OCI-LY3 (cell line): ENCODE results near the gene RPLP2.
A peak's percentile ranks its signal among the peaks of the same experiment; 100 is the strongest.

Experiments
- H2AFZ ChIP-seq: fragments of 200-600, 300-600 bp; shearing (Covaris generic); 2 replicates; pipeline ENCODE4 v1.6.0; 2014; ENCODE audit warnings: antibody characterized with exemption, low read depth, low read length
- H3K27ac ChIP-seq: fragments of 200-600, 300-600 bp; sonication (generic); 2 replicates; pipeline ENCODE4 v1.5.1; 2014; ENCODE audit warnings: mild to moderate bottlenecking, low read length, moderate library complexity, mixed read lengths
- H3K27me3 ChIP-seq: fragments of 200-600, 300-600 bp; sonication (generic); 2 replicates; pipeline ENCODE4 v1.6.1; 2014; ENCODE audit warnings: low read depth, low read length, mixed read lengths
- H3K36me3 ChIP-seq: fragments of 200-600, 300-600 bp; sonication (generic); replicated peaks from 2 replicates; pipeline ENCODE3; 2014; ENCODE audit warnings: low read depth, low read length, mixed read lengths
- H3K4me1 ChIP-seq: fragments of 300-600, 200-600 bp; sonication (generic); 2 replicates; pipeline ENCODE4 v1.6.1; 2014; ENCODE audit warnings: low read length, mixed read lengths
- H3K4me2 ChIP-seq: fragments of 200-600, 300-600 bp; sonication (generic); 2 replicates; pipeline ENCODE4 v1.6.1; 2014; ENCODE audit warnings: low read length, mixed read lengths
- H3K4me3 ChIP-seq: fragments of 300-600, 200-600 bp; sonication (generic); 2 replicates; pipeline ENCODE4 v1.5.1; 2014; ENCODE audit warnings: antibody characterized with exemption, mild to moderate bottlenecking, low read length, moderate library complexity
- H3K79me2 ChIP-seq: fragments of 300-600, 200-600 bp; shearing (Covaris generic); 2 replicates; pipeline ENCODE4 v1.6.1; 2014; ENCODE audit warnings: mild to moderate bottlenecking, low read length, mixed read lengths
- H3K9ac ChIP-seq: fragments of 300-600, 200-600 bp; shearing (Covaris generic); 2 replicates; pipeline ENCODE4 v1.6.0; 2014; ENCODE audit warnings: mild to moderate bottlenecking, low read length, moderate library complexity
- H3K9me3 ChIP-seq: fragments of 200-600, 300-600 bp; shearing (Covaris generic); 2 replicates; pipeline ENCODE4 v1.6.1; 2014; ENCODE audit warnings: low read length, mixed read lengths; ENCODE audit not compliant: insufficient read depth
- H4K20me1 ChIP-seq: fragments of 200-600, 300-600 bp; sonication (generic); 2 replicates; pipeline ENCODE4 v1.6.1; 2016; ENCODE audit warnings: low read length, mixed read lengths; ENCODE audit not compliant: insufficient read depth
- CTCF ChIP-seq: fragments of 200-600, 300-600 bp; sonication (generic); IDR thresholded peaks from 2 replicates; pipeline ENCODE4 v1.5.1; 2014; ENCODE audit warnings: antibody characterized with exemption, low read length, low read depth
- EZH2phosphoT487 ChIP-seq: fragments of 200-600 bp; shearing (Covaris generic); IDR thresholded peaks from 2 replicates; pipeline ENCODE4 v1.6.1; 2018; ENCODE audit warnings: antibody characterized with exemption, mixed run types, low read depth

Gene RPLP2

GRCh38 chr11:792873-793272 lies 16.9 kb upstream of the RPLP2 start:
- no peaks in the 10 kb centered on the region for H3K27me3 ChIP-seq
- H3K9ac ChIP-seq: no peak overlapping the region
- H3K79me2 ChIP-seq: peaks cover 34% of the 10 kb centered on the region
- H4K20me1 ChIP-seq: peaks cover 11% of the 10 kb centered on the region; the same call in 1 of the 2 replicates
- no peak overlapping the region for H2AFZ ChIP-seq
- H3K36me3 ChIP-seq: peaks cover 3% of the 10 kb centered on the region
- H3K4me2 ChIP-seq: no peak overlapping the region
- no peaks in the 10 kb centered on the region for H3K9me3 ChIP-seq
- TF ChIP-seq CTCF: no peak
- no peak for TF ChIP-seq EZH2phosphoT487
- H3K27ac ChIP-seq: no peak overlapping the region
- peaks cover 17% of the 10 kb centered on the region for H3K4me1 ChIP-seq
- no peak overlapping the region for H3K4me3 ChIP-seq

- peaks cover 3% of the 10 kb centered on the region for H3K36me3 ChIP-seq
- no peak overlapping the region for H2AFZ ChIP-seq
- H3K79me2 ChIP-seq: peaks cover 34% of the 10 kb centered on the region
- no peak overlapping the region for H3K9ac ChIP-seq
- H4K20me1 ChIP-seq: peaks cover 11% of the 10 kb centered on the region; the same call in 1 of the 2 replicates
- TF ChIP-seq EZH2phosphoT487: no peak
- no peak for TF ChIP-seq CTCF
- H3K4me3 ChIP-seq: no peak overlapping the region
- no peaks in the 10 kb centered on the region for H3K9me3 ChIP-seq
- H3K27ac ChIP-seq: no peak overlapping the region
- no peaks in the 10 kb centered on the region for H3K27me3 ChIP-seq
- peaks cover 14% of the 10 kb centered on the region for H3K4me1 ChIP-seq
- H3K4me2 ChIP-seq: no peak overlapping the region
Observed at GRCh38 chr11:793556-793955, 16.2 kb upstream of the RPLP2 start.

- H4K20me1 ChIP-seq: peaks cover 11% of the 10 kb centered on the region; the same call in 1 of the 2 replicates
- H3K79me2 ChIP-seq: peaks cover 34% of the 10 kb centered on the region
- H3K4me3 ChIP-seq: peak overlapping the region; percentile 92; the same call in 1 of the 2 replicates
- H3K27me3 ChIP-seq: no peaks in the 10 kb centered on the region
- H2AFZ ChIP-seq: no peak overlapping the region
- H3K9me3 ChIP-seq: no peaks in the 10 kb centered on the region
- H3K4me1 ChIP-seq: peaks cover 14% of the 10 kb centered on the region
- H3K27ac ChIP-seq: no peak overlapping the region
- H3K36me3 ChIP-seq: peaks cover 3% of the 10 kb centered on the region
- peak overlapping the region; percentile 98; the same call in 1 of the 2 replicates for H3K4me2 ChIP-seq
- no peak overlapping the region for H3K9ac ChIP-seq
- TF ChIP-seq EZH2phosphoT487: no peak
- no peak for TF ChIP-seq CTCF
Observed at GRCh38 chr11:794013-794765, 15.6 kb upstream of the RPLP2 start.

- Histone ChIP-seq H3K4me3 (peak overlapping the region; percentile 92), H3K4me1 (peaks cover 14% of the 10 kb centered on the region), H3K27ac (peak overlapping the region; percentile 60), H3K36me3 (peaks cover 3% of the 10 kb centered on the region), H3K4me2 (peak overlapping the region; percentile 98), H3K9me3 (no peaks in the 10 kb centered on the region), H3K9ac (peak overlapping the region; percentile 87), H3K27me3 (no peaks in the 10 kb centered on the region), H3K79me2 (peaks cover 34% of the 10 kb centered on the region), H4K20me1 (peaks cover 11% of the 10 kb centered on the region; the same call in 1 of the 2 replicates), H2AFZ (no peak overlapping the region)
- TF ChIP-seq EZH2phosphoT487 (no peak), CTCF (no peak)
Observed at GRCh38 chr11:794766-795633, 14.8 kb upstream of the RPLP2 start.
